SIG-M5 treated with dmso at 0.1 percent for 504 hours (cell line): ENCODE data around the gene SYTL5.

Experiments
- DNase-seq: peaks from one replicate; lab custom pipeline; 2025; ENCODE audit not compliant: unreplicated experiment; lab: John Stamatoyannopoulos, UW

The SYTL5 gene

GRCh38 chrX:38138157-38138891 is 132.0 kb downstream of the SYTL5 start:
- DNase-seq: no peak

DNA sequence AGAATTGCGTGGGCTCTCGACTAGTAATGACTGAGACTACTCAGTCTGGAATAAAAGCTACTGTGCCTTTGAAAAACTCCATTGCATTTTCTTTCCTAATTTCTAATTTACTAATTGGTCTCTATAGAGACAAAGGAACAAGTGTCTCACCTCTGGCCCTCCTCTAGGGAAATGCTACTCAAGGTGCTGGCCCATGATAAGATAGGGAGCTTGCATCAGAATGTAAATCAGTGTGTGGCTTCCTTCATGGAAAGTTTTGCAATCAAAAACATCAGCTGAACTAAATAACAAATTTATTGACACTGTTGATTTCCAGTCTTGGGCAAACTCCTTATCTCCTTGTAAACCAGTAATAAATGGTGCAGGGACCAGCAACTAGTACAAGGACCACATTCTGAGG is 132.5 kb downstream of the SYTL5 start:
- no peak for DNase-seq

GRCh38 chrX:38142610-38143009 is 136.3 kb downstream of the SYTL5 start:
- DNase-seq: no peak

DNA sequence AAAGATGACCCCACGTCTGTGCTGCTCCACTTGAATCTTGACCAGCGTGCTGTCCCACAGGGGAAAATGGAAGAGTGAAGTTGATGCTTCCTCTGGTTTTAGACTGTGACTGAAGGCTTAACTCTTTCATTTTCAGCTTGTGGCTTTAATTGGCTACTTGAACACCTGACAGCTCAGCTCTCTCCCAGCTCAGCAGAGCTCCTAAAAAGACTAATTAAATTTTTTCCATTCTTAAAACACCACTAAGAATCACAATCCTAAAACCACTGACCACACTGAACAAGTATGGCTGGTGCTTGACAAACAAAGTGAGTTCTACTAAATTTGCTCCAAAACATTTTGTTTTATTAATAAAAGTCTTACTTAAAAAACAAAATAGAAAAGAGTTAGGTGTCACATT is 142.7 kb downstream of the SYTL5 start:
- DNase-seq: no peak

GRCh38 chrX:38150993-38151392 is 144.6 kb downstream of the SYTL5 start:
- no peak for DNase-seq

DNA sequence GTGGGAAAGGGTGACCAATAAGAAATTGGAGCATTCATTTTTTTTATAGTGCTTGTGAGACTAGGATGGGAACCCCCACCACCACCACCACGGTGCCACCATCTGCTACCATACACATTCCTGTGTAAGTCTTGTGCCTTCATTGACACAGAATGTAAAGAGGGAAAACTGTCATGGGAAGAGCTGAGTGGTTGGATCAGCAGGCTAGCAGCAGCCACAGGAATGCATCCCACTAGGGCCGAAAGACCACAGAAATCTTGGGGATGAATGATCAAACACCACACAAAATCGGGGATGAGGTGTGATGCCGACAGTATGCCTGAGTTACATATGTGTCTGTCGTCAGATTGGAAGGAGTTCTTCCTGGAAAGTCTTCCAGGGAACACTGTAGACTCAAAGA is 145.1 kb downstream of the SYTL5 start:
- no peak for DNase-seq

GRCh38 chrX:38154340-38154739 is 148.0 kb downstream of the SYTL5 start:
- DNase-seq: no peak

DNA sequence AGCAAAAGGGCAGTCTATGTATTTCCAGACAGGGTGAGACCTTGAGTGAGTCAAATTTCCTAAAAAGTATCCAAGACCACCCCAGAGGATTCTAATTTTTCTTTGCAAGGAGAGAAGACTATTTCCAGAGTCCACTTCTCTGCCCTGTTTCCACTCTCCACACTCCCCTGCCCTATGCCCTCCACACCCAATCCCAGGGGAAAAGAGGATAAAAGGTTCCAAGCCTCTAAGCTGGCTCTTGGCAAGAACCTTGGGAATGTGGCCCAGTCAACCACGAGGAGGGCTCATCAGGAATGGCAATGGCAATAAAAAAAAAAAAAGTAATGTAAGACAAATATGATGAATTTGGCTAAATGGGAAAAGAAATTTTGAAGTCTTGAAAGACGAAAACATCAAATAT is 148.5 kb downstream of the SYTL5 start:
- DNase-seq: no peak

- DNase-seq: no peak
These were observed 150.5 kb downstream of the SYTL5 start for GRCh38 chrX:38156838-38157237.

DNA sequence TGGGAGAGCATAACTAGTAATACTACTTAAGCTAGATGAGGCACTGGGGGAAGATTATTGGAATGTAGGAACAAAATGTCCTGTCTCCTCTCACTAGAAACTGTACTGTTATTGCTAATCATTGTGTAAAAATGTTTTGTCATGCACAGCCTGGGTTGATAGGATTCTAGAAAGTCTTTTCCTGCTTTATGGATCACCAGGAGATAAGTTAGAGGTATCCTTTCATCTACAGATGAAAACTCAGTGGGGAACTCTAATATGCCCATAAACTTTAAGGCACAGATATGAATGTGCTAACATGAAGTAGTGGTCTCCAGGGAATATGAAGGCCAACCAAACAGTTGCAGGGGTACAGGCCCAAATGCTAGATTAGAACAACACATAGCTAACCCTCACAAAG is 156.8 kb downstream of the SYTL5 start:
- no peak for DNase-seq

- no peak for DNase-seq
These were observed 158.7 kb downstream of the SYTL5 start for GRCh38 chrX:38165023-38165422.

GRCh38 chrX:38166478-38167083 is 160.2 kb downstream of the SYTL5 start:
- DNase-seq: no peak

- DNase-seq: no peak
These were observed 164.2 kb downstream of the SYTL5 start for GRCh38 chrX:38170556-38170955.

GRCh38 chrX:38172596-38172995 is 166.2 kb downstream of the SYTL5 start:
- no peak for DNase-seq

- DNase-seq: peak; percentile 8
These were observed 168.8 kb downstream of the SYTL5 start for GRCh38 chrX:38175139-38175538.

- DNase-seq: no peak
These were observed 172.0 kb downstream of the SYTL5 start for GRCh38 chrX:38178396-38178795.
